Pancreas (tissue), 10 donors: ENCODE results near the gene CDK5R2. TPM values are rescaled to one million over a fixed set of nuclear protein-coding genes. Genes with fewer than 3 reads are reported as not detected.

Experiments used
- ATAC-seq, 4 donors: fragments of 200-7000 bp; cut with Tn5 transposase; one replicate each; pipeline versions ENCODE4 v1.8.0 to v1.9.1; 2020; ENCODE audit warnings: mild to moderate bottlenecking in 4 of 4, moderate library complexity in 4 of 4
- DNase-seq, 6 donors: peaks; one replicate each; pipeline ENCODE4 v3.0.0-alpha.2; 2020
- FAIRE-seq: peaks from 2 replicates; lab custom pipeline; 2012; peaks lifted over from hg19 to GRCh38; lab: Jason Lieb, UNC
- H3K27ac ChIP-seq, 4 donors: fragments of 200-600 bp; sonication (generic); 1 replicate in 3 of 4; 2 replicates in 1 of 4; pipeline versions ENCODE4 v1.5.0 to v1.8.0; 2020
- H3K27me3 ChIP-seq, 4 donors: fragments of 200-600 bp; one replicate each; pipeline ENCODE4 v1.8.0; 2021
- H3K36me3 ChIP-seq, 3 donors: fragments of 200-600 bp; sonication (generic) in 1 of 3; one replicate each; pipeline versions ENCODE4 v1.5.0 to v1.8.0; 2020 to 2021
- H3K4me1 ChIP-seq, 3 donors: fragments of 200-600 bp; one replicate each; pipeline ENCODE4 v1.8.0; 2021
- H3K4me3 ChIP-seq, 4 donors: fragments of 200-600 bp; sonication (generic) in 2 of 4; one replicate each; pipeline versions ENCODE4 v1.5.0 to v1.8.0; 2020 to 2021
- H3K9me3 ChIP-seq, 4 donors: fragments of 200-600 bp; one replicate each; pipeline ENCODE4 v1.8.0; 2021
- CTCF ChIP-seq, 4 donors: fragments of 200-600 bp; sonication (generic) in 3 of 4; IDR thresholded peaks; one replicate each; pipeline versions ENCODE4 v1.5.0 to v1.8.0; 2021; ENCODE audit warnings: antibody characterized with exemption in 4 of 4
- WGBS, 2 donors: extraction: QIAGEN DNeasy Blood & Tissue Kit; methylation state at CpG; one replicate each; pipeline ENCODE4 v1.1.7; 2013; 5-methylcytosine and 5-hydroxymethylcytosine counted together
- intact Hi-C, 3 donors: fragments of 100-400 bp; cut with DNase I; formaldehyde crosslinking; loops; one replicate each; pipeline versions ENCODE4 v1.11.1 to v1.14.2; 2022
- polyA plus RNA-seq, 2 donors: library from polyadenylated mRNA; stranded (reverse); fragments of 200-250 nt; gene quantifications; one replicate each; pipeline ENCODE4 v1.2.3, GENCODE V29; 2013
- total RNA-seq, 6 donors: library from RNA; stranded (reverse); fragmentation: NEBNext Ultra II Directional in 4 of 6; extraction: Animal tissue kit (Norgen Biotek cat#: 25700) in 4 of 6; gene quantifications; one replicate each; pipeline versions ENCODE4 v1.2.1 to v1.2.4, GENCODE V29; 2021 to 2023
- donor health status: healthy with polysubstance abuse.
- donor health status: DM: no; HTN: no; CAD: no; lungs with moderate emphysema.
- donor health status: DM: no; HTN: no; CAD: no.
- donor health status: control.
- donor health status: control.
- donor health status: Bipolar disorder and iron deficiency.
- donor health status: DM: yes; HTN: yes; CAD: no.
- donor health status: DM: no; HTN: no; CAD: no.
- donor health status: DM: no; HTN: no; CAD: no.
- donor health status: DM: yes; HTN: yes; CAD: no.

Gene CDK5R2
- total and polyA plus RNA-seq, 8 donors = 0.19 to 8.6 (median 1.1) TPM

GRCh38 chr2:218991674-218992168, 32.3 kb downstream of the CDK5R2 start:
- no peak for FAIRE-seq
- Histone ChIP-seq H3K4me1 (peaks cover 6 to 13% (median 8%) of the 10 kb centered on the region in 3 donors), H3K27me3 (peaks cover 0 to 28% (median 0%) of the 10 kb centered on the region in 4 donors), H3K27ac (no peak overlapping the region), H3K4me3 (no peak overlapping the region), H3K36me3 (no peaks in the 10 kb centered on the region), H3K9me3 (no peaks in the 10 kb centered on the region)
- 36 to 49% methylated on average over 13 of the region's 13 CpGs for WGBS, 2 donors
- no peak for DNase-seq
- intact Hi-C loops = no loop called here
- ATAC-seq = no peak
- TF ChIP-seq CTCF (IDR thresholded peaks at IDR 0.05) = no peak

GRCh38 chr2:218992196-218992595, 32.7 kb downstream of the CDK5R2 start:
- no peak for TF ChIP-seq CTCF (IDR thresholded peaks at IDR 0.05)
- intact Hi-C loops = no loop called here
- DNase-seq (no peak), FAIRE-seq (no peak), ATAC-seq (no peak)
- H3K4me1 ChIP-seq = peaks cover 6 to 13% (median 11%) of the 10 kb centered on the region in 3 donors
- H3K9me3 ChIP-seq = no peaks in the 10 kb centered on the region
- H3K27ac ChIP-seq = no peak overlapping the region
- H3K4me3 ChIP-seq = no peak overlapping the region
- H3K27me3 ChIP-seq = peaks cover 0 to 28% (median 0%) of the 10 kb centered on the region in 4 donors
- no peaks in the 10 kb centered on the region for H3K36me3 ChIP-seq
- WGBS, 2 donors = 28 to 30% methylated on average over 7 of the region's 7 CpGs

GRCh38 chr2:218992703-218993344, 33.4 kb downstream of the CDK5R2 start:
- peak overlapping the region; percentile 10 to 52 (median 27) for H3K4me3 ChIP-seq

GRCh38 chr2:218993345-218994315, 34.2 kb downstream of the CDK5R2 start, which contains the start of gene CRYBA2:
Gene CRYBA2, minus strand, starts transcription at chr2:218993422. Its CDS starts 246 bp downstream, at chr2:218993176.
- ATAC-seq (peak in 3 of 4 donors; percentile 4 to 6 (median 4)), DNase-seq (peak in 2 of 6 donors; percentile 48 to 82), FAIRE-seq (no peak)
- no peaks in the 10 kb centered on the region for H3K9me3 ChIP-seq
- no peaks in the 10 kb centered on the region for H3K36me3 ChIP-seq
- peaks cover 0 to 17% (median 0%) of the 10 kb centered on the region in 4 donors for H3K27me3 ChIP-seq
- no peak within 1 kb of the TSS for H3K27ac ChIP-seq
- H3K4me1 ChIP-seq = peaks cover 10 to 22% (median 16%) of the 10 kb centered on the region in 3 donors
- TF ChIP-seq CTCF (IDR thresholded peaks at IDR 0.05) = no peak
- intact Hi-C loops = no loop called here
- H3K4me3 ChIP-seq = peak within 1 kb of the TSS; percentile 10 to 52 (median 27)
- 1 to 2% methylated on average over 69 to 88 of the region's 88 CpGs for WGBS, 2 donors

More at GRCh38 chr2:218992703-218993344, 33.4 kb downstream of the CDK5R2 start:
- 2% methylated on average over 41 to 44 of the region's 44 CpGs for WGBS, 2 donors
- H3K4me1 ChIP-seq = peaks cover 10 to 15% (median 13%) of the 10 kb centered on the region in 3 donors
- no peak overlapping the region for H3K27ac ChIP-seq
- H3K27me3 ChIP-seq = peaks cover 0 to 22% (median 0%) of the 10 kb centered on the region in 4 donors
- FAIRE-seq (no peak), DNase-seq (peak in 2 of 6 donors; percentile 50 to 74), ATAC-seq (peak in 3 of 4 donors; percentile 2 to 17 (median 6))
- no peak for TF ChIP-seq CTCF (IDR thresholded peaks at IDR 0.05)
- H3K9me3 ChIP-seq = no peaks in the 10 kb centered on the region
- intact Hi-C loops = no loop called here
- H3K36me3 ChIP-seq = no peaks in the 10 kb centered on the region
